Raji (cell line): ENCODE measurements around the gene SLC9A3.

Experiments used
- POLR2A ChIP-seq: IDR thresholded peaks from 2 replicates; pipeline ENCODE4 v1.6.1; 2011; ENCODE audit warnings: low read depth, low read length, control low read depth; ENCODE audit not compliant: insufficient read depth

SLC9A3 gene

GRCh38 chr5:534743-535671 is 10.8 kb upstream of the SLC9A3 start:
- no peak for TF ChIP-seq POLR2A

- TF ChIP-seq POLR2A, result no peak
Measured at GRCh38 chr5:533955-534742, 9.9 kb upstream of the SLC9A3 start.

GRCh38 chr5:533243-533954 is 9.2 kb upstream of the SLC9A3 start:
- no peak for TF ChIP-seq POLR2A

GRCh38 chr5:532521-533242 is 8.4 kb upstream of the SLC9A3 start:
- no peak for TF ChIP-seq POLR2A

DNA sequence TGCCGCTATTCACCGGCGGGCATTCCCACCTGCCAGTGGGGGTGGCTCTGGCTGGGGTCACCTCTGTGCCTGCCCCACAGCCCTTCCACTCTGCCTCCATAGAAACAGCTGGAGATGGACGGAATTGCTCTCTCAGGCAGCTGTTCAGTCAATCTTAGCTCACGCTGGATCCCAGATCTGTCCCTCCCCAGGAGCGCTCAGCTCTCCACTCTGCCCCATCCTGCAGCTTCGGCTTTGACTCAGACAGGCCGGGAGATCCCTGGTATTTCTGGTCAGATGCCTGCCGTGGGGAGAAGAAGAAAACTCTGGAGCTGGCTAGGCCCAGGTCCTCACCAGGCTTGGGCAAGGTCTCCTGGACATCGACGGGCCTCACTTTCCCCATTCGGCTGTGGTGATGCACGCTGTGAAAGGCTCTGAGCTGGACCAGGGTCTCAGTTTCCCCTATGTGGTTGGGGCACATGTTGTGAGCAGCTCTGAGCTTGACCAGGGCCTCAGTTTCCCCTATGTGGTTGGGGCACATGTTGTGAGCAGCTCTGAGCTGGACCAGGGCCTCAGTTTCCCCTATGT is 7.6 kb upstream of the SLC9A3 start:
- TF ChIP-seq POLR2A, result no peak

GRCh38 chr5:531101-531748 is 7.0 kb upstream of the SLC9A3 start:
- no peak for TF ChIP-seq POLR2A

GRCh38 chr5:530001-530955 is 6.0 kb upstream of the SLC9A3 start:
- no peak for TF ChIP-seq POLR2A

- TF ChIP-seq POLR2A, result no peak
Measured at GRCh38 chr5:528629-529511, 4.6 kb upstream of the SLC9A3 start.

DNA sequence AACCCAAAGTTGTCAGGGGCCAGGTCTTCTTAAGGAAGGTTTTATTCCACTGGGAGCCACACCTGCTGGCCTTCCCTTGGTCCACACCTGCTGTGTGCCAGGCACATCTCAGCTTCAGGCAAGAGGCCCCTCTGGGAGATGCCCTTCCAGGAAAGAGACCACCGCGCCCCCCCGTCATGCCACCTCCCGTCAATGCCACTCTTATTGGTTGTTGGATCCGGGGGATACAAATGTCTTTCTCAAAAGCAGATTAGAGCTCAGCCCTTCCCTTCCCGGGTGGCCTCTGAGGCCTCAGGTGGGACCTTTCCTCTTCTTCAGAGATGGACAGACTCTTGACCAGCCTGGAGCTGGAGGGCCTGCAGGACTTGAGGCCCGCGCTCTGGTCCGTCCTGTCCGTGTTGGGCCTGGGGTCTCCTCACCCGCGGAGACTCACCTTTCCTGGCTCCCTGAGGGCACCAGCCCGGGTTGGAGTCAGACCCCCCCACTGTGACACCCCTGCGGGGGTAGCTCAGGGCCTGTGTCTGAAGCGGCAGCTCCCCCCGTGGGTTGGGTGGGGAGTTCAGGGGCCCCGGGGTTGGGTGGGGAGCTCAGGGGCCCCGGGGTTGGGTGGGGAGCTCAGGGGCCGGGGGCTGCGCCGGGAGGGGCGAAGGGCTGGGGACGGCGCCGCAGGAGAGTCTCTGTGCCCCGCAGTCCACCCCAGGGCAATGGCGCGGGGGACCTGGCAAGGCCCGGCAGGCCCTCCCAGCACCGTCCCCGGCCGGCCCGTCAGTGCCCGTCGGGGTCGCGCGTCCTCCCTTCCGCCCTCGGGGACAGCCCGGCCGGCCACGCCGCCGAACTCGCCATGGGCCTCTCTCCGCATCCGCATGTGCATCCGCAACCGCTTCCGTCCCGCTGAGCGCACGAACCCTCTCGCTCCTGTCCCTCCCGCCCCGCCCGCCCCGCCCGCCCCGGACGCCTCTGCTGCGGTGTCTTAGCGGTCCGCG is 3.7 kb upstream of the SLC9A3 start:
- TF ChIP-seq POLR2A, result no peak

DNA sequence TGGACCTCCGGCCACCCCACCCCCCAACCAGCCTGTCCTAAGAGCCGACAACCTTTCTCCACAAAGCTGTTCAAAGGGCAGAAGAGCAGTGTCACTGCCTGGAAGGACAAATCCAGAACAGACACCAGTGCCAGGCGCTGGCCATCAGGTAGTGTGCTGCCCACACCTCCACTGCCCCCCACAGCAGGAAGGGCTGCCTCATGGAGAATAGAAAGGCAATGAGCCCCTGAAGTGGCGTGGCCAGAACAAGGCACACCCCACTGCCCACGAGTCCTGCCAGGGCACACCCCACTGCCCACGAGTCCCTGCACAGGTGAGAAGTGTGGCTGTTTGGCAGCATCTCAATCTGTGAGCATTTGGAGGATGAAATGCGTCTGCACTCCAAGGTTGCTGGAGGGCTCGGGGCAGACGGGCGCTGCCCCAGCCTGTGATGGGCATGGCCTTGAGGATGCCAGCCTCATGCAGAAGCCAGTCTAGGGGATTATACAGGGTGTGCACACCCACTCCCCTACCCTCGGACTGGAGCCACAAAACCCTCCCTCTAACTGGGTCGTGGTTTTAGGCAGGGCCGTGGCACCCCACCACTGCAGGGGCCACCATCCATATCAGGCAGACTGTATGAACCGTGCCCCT is 2.3 kb upstream of the SLC9A3 start:
- TF ChIP-seq POLR2A, result no peak
